ENCODE measurements around the gene CDC14A.

The CDC14A gene

DNA sequence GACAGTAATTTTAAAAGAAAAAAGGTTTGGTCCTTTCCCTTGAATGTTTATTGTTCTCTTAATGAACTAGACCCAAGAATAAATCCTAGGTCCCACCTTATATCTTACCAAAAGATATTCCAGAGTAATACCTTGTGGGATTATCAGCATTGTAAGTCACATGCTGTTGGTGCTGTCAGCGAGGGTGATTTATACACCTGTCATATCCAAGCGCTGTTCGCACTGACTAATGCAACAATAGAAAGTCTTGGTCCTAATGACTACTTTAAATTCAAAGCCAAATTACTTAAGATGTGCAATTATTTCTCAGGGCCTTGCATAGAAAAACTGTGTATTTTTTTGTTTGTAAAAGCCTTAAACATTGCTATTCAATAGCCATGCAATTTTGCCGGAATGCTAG is 192.5 kb downstream of the CDC14A start:
- no peak for DNase-seq

DNA sequence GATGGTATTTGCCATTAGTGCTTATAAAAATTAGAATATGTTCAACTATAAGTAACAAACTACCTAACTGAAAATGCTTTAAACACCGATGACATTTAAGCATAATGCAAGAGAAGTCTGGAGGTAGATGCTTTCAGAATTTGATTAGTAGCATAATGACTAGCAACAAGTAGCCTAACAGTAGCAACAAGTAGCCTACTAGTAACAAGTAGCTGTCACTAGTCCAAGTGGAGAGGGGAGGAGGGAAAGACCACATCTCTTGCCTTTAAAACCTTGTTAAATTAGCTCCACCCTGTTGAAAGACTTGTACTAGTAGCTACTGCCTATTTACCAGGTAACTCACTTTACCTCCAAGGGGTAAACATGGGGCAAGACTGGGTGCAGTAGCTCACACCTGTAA is 193.5 kb downstream of the CDC14A start:
- no peak for DNase-seq

DNA sequence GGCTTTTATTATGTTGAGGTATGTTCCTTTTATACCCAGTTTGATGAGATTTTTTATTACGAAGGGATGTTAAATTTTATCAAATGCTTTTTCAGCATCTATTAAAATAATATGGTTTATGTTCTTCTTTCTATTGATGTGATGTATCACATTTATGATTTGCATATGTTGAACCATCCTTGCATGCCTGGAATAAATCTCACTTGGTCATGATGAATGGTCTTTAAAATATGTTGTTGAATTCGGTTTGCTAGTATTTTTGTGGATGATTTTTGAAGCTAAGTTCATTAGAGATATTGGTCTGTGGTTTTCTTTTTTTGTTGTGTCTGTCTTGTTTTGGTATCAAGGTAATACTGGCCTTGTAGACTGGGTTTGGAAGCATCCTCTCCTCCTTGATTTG is 199.7 kb downstream of the CDC14A start:
- DNase-seq: no peak

DNA sequence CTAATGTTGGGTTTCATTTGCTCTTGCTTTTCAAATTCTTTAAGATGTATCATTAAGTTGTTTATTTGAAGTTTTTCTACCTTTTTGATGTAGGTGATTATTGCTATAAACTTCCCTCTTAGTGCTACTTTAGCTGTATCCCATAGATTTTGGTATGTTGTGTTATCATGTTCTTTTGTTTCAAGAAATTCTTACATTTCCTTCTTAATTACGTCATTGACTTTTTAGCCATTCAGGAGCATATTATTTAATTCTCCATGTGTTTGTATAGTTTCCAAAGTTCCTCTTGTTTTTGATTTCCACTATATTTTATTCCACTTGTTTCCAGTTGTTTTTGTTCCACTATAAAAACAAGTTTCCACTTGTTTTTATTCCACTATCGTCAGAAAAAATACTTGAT is 200.6 kb downstream of the CDC14A start:
- no peak for DNase-seq

DNA sequence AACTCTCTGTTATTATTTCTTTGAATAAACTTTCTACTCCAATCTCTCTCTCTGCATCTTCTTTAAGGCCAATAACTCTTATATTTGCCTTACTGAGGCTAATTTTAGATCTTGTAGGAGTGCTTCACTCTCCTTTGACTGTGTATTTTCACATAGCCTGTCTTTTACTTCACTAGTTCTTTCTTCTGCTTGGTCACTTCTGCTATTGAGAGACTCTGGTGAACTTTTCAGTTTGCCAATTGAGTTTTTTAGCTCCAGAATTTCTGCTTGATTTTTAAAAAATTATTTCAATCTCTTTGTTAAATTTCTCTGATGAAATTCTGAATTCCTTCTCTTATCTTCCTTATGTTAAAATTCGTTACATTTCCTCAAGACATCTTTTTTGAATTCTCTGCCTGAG is 203.9 kb downstream of the CDC14A start:
- no peak for DNase-seq

DNA sequence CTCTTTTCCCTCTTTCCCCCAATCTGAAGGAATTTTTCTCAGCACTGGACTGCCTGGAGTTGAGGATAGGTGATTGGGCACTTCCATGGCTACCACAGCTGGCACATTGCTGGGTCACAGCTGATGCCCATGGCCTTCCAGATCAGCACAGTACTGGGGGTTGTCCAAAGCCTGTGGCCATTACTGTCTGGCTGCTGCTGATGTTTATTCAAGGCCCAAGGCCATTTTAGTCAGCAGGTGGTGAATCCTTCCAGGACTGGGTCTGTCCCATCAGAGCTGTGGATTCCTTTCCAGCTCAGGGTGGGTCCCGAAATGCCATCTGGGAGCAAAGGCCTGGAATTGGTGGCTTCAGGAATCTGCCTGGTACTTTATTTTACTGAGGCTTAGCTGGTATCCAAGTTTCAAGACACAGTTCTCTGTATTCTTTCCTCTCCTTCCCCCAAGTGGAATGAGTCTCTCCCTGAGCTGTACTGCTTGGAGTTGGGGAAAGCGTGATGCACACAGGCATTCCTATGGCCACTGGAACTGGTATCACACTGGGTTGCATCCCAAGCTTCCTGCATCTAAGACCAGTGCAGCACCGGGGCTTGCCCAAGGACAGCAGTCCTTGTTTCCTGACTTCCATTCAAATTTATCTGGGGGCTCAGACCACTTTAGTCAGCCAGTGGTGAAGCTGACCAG is 204.8 kb downstream of the CDC14A start:
- no peak for DNase-seq

DNA sequence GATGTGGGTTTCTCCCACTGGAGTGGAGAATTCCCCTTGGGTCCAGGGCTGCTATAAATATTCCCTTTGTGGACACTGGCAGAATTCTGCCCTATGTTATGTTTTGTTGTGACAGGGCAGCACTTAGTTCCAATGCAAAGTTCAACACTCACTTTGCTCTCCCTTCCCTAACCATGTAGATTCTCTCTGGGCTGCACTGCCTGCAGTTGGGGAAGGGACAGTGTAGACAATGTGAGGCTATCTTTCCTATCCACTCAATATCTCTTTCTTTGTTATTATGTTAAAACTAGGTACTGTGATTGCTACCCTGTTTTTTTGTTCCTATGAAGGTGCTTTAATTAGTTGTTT is 205.3 kb downstream of the CDC14A start:
- DNase-seq: no peak

DNA sequence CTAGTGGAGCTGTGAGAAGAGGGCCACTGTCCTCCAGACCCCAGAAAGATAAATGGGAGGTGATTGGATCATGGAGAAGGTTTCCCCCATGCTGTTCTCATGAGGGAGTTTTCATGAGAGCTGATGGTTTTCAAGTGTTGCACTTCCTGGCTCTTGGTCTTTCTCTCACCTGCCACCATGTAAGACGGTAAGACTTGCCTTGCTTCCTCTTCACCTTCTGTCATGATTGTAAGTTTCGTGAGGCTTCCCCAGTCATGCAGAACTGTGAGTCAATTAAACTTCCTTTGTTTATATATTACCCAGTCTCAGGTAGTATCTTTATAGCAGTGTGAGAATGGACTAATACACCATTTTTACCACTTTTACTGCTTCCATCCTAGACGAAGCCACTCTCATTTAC is 213.2 kb downstream of the CDC14A start:
- no peak for DNase-seq

DNA sequence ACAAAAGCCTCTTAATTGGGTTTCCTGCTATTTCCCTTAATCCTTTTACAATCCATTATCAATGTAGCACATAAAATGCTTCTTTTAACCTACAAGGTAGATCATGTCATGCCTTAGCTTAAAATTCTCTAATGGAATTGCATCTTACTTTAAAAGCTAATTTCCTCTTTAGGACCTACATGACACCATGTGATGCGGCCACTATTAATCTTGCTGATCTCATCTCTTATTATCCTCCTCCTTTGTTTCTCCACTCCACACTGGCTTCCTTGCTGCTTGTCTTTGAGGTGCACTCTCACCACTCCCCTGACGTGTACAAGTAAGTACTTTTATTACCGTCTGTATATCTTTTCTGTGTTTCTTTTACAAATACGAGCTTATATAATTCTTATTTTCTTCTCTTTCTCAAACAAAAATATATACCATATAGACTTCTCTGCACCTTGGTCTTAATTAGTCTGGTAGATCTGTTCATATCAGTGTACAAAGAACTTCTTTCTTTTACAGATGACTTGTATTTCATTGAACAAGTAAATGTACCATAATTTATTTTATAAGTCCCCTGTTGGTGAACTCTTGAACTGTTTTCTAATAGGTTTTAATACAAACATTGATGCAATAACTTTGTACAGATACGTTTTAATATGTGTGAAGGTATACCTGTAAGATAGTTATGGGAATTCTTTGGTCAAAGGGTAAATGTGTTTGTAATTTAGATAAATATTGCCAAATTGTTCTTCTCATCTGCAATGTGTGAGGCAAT is 213.8 kb downstream of the CDC14A start:
- DNase-seq: no peak

DNA sequence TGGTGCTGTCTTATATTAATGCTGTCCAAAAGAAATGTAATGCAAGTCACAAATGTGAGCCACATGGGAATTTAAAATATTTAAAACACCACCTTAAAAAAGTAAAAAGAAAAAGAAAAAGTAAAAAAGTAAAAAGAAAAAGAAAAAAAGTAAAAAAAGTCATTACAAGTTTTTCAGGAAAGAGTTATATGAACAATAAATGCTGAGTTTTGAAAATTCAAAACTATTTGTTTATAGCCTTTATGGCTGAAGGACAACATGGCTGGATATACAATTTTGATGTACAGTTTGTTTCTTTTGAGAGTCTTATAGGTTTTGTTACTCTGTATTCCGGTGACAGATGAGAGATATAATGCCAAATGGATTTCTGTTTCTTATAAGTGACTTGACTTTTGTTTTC is 214.8 kb downstream of the CDC14A start:
- DNase-seq: no peak

Data from stimulated activated CD4-positive, alpha-beta T cell treated with anti-CD3 and anti-CD28 coated beads, Interleukin-1b, Interleukin-23, amount 100 ng/mL, for 48 hours (primary cell).